ENCODE measurements around the gene INO80C.

Gene INO80C

DNA sequence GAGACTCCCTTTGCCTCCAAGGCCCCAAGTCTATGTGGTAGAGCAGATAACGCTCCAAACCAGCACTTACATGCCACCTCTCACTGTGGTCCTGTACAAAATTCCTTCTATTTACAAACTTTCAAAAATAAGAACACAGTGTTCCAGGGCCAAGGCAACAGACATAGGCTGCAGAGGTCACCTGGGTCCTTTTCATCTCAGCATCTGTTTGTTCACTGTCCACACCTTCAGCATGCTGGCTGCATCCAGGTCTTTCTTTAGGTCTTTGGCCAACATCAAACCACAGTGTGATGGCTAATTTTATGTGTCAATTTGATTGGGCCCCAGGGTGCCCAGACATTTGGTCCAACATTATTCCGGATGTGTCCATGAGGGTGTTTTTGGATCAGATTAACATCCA lies 20.0 kb upstream of the INO80C start:
- Histone ChIP-seq H3K79me2 (ENCODE audit: control insufficient read depth, low read length) (no peaks in the 10 kb centered on the region), H4K20me1 (ENCODE audit: control insufficient read depth, insufficient read depth, low read depth, low read length) (no peaks in the 10 kb centered on the region), H3K4me2 (ENCODE audit: low read length) (no peak overlapping the region), H3K4me1 (ENCODE audit: control insufficient read depth, low read length) (no peaks in the 10 kb centered on the region), H3K36me3 (ENCODE audit: control insufficient read depth, low read length) (no peaks in the 10 kb centered on the region), H3K27ac (ENCODE audit: low read depth, low read length) (no peak overlapping the region), H3K4me3 (ENCODE audit: low read length) (no peak overlapping the region), H3K9me3 (ENCODE audit: control insufficient read depth, insufficient read depth, low read length) (no peaks in the 10 kb centered on the region), H3K27me3 (ENCODE audit: control insufficient read depth, low read length) (no peaks in the 10 kb centered on the region), H3K9me2 (replicated peaks; ENCODE audit: control insufficient read depth, low read length) (no peaks in the 10 kb centered on the region), H3F3A (ENCODE audit: control insufficient read depth, insufficient read depth) (no peaks in the 10 kb centered on the region)
- TF ChIP-seq CTCF (IDR thresholded peaks at IDR 0.05; ENCODE audit: low read depth, low read length, poor library complexity, severe bottlenecking) (no peak), EZH2phosphoT487 (IDR thresholded peaks at IDR 0.05; ENCODE audit: borderline replicate concordance, low read length) (no peak)

- Histone ChIP-seq H3F3A (ENCODE audit: control insufficient read depth, insufficient read depth) (no peaks in the 10 kb centered on the region), H4K20me1 (ENCODE audit: control insufficient read depth, insufficient read depth, low read depth, low read length) (no peaks in the 10 kb centered on the region), H3K4me2 (ENCODE audit: low read length) (no peak overlapping the region), H3K9me2 (replicated peaks; ENCODE audit: control insufficient read depth, low read length) (no peaks in the 10 kb centered on the region), H3K27ac (ENCODE audit: low read depth, low read length) (no peak overlapping the region), H3K27me3 (ENCODE audit: control insufficient read depth, low read length) (no peaks in the 10 kb centered on the region), H3K9me3 (ENCODE audit: control insufficient read depth, insufficient read depth, low read length) (no peaks in the 10 kb centered on the region), H3K36me3 (ENCODE audit: control insufficient read depth, low read length) (no peaks in the 10 kb centered on the region), H3K4me3 (ENCODE audit: low read length) (no peak overlapping the region), H3K4me1 (ENCODE audit: control insufficient read depth, low read length) (no peaks in the 10 kb centered on the region), H3K79me2 (ENCODE audit: control insufficient read depth, low read length) (no peaks in the 10 kb centered on the region)
- no peak for TF ChIP-seq CTCF (IDR thresholded peaks at IDR 0.05; ENCODE audit: low read depth, low read length, poor library complexity, severe bottlenecking)
- no peak for TF ChIP-seq EZH2phosphoT487 (IDR thresholded peaks at IDR 0.05; ENCODE audit: borderline replicate concordance, low read length)
These were observed 19.0 kb upstream of the INO80C start for GRCh38 chr18:35516789-35517188.

- Histone ChIP-seq H3F3A (ENCODE audit: control insufficient read depth, insufficient read depth) (no peaks in the 10 kb centered on the region), H3K9me3 (ENCODE audit: control insufficient read depth, insufficient read depth, low read length) (no peaks in the 10 kb centered on the region), H3K79me2 (ENCODE audit: control insufficient read depth, low read length) (no peaks in the 10 kb centered on the region), H3K27me3 (ENCODE audit: control insufficient read depth, low read length) (no peaks in the 10 kb centered on the region), H3K27ac (ENCODE audit: low read depth, low read length) (no peak overlapping the region), H3K4me1 (ENCODE audit: control insufficient read depth, low read length) (no peaks in the 10 kb centered on the region), H3K4me2 (ENCODE audit: low read length) (no peak overlapping the region), H3K9me2 (replicated peaks; ENCODE audit: control insufficient read depth, low read length) (no peaks in the 10 kb centered on the region), H3K4me3 (ENCODE audit: low read length) (no peak overlapping the region), H3K36me3 (ENCODE audit: control insufficient read depth, low read length) (no peaks in the 10 kb centered on the region), H4K20me1 (ENCODE audit: control insufficient read depth, insufficient read depth, low read depth, low read length) (no peaks in the 10 kb centered on the region)
- TF ChIP-seq EZH2phosphoT487 (IDR thresholded peaks at IDR 0.05; ENCODE audit: borderline replicate concordance, low read length) (no peak), CTCF (IDR thresholded peaks at IDR 0.05; ENCODE audit: low read depth, low read length, poor library complexity, severe bottlenecking) (no peak)
These were observed 18.6 kb upstream of the INO80C start for GRCh38 chr18:35516351-35516750.
